Skeletal muscle satellite cell (primary cell): ENCODE results near the gene COMT.

Experiments
- H3K27me3 ChIP-seq: 2 replicates; pipeline ENCODE4 v1.7.0; 2013; ENCODE audit warnings: low read length; ENCODE audit not compliant: control insufficient read depth, insufficient read depth
- H3K36me3 ChIP-seq: 2 replicates; pipeline ENCODE4 v1.7.0; 2013; ENCODE audit warnings: mild to moderate bottlenecking, control low read depth, low read length; ENCODE audit not compliant: insufficient read depth
- H3K4me1 ChIP-seq: 2 replicates; pipeline ENCODE4 v1.7.0; 2013; ENCODE audit warnings: low read length; ENCODE audit not compliant: control insufficient read depth, insufficient read depth
- H3K4me2 ChIP-seq: 2 replicates; pipeline ENCODE4 v1.7.0; 2013; ENCODE audit warnings: mild to moderate bottlenecking, low read length
- H3K4me3 ChIP-seq: 2 replicates; pipeline ENCODE4 v1.7.0; 2013; ENCODE audit warnings: low read length
- H3K9ac ChIP-seq: 2 replicates; pipeline ENCODE4 v1.7.0; 2013; ENCODE audit warnings: mild to moderate bottlenecking, low read depth, low read length, moderate library complexity
- H3K9me3 ChIP-seq: replicated peaks from 2 replicates; pipeline ENCODE4 v1.7.0; 2013; ENCODE audit warnings: mild to moderate bottlenecking, control low read depth, low read length

Gene COMT

DNA sequence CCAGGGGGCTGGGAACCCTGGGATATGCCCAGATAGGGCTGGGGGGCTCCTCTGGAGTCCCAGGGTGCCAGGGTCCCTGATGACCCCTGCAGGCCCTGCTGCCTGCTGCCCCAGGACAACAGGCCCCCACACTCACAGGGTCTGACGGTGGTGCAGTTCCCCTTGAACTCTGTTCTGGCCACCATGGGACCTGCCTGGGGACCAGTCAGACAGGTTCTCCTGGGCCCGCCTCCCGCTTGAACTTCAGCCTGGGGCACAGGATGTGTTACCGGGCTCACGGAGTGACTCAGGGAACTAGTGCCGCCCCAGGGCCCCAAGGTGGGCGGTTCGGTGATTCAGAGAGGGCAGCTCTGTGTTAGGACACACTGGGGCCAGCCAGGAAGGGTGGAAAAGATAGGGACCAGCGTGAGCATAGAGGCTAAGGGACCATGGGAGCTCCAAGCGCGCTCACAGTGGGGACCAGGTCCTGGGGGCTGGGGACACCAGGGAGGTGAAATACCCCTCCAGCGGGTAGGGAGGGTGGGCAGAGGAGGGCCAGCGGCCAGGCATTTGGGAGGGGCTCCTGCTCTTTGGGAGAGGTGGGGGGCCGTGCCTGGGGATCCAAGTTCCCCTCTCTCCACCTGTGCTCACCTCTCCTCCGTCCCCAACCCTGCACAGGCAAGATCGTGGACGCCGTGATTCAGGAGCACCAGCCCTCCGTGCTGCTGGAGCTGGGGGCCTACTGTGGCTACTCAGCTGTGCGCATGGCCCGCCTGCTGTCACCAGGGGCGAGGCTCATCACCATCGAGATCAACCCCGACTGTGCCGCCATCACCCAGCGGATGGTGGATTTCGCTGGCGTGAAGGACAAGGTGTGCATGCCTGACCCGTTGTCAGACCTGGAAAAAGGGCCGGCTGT, 21.6 kb downstream of the COMT start:
- no peaks in the 10 kb centered on the region for H3K27me3 ChIP-seq
- H3K4me2 ChIP-seq: peak overlapping the region; percentile 56
- no peak overlapping the region for H3K4me3 ChIP-seq
- H3K36me3 ChIP-seq: peaks cover 41% of the 10 kb centered on the region
- H3K9me3 ChIP-seq: no peaks in the 10 kb centered on the region
- H3K4me1 ChIP-seq: peaks cover 25% of the 10 kb centered on the region
- peak overlapping the region; percentile 18 for H3K9ac ChIP-seq

DNA sequence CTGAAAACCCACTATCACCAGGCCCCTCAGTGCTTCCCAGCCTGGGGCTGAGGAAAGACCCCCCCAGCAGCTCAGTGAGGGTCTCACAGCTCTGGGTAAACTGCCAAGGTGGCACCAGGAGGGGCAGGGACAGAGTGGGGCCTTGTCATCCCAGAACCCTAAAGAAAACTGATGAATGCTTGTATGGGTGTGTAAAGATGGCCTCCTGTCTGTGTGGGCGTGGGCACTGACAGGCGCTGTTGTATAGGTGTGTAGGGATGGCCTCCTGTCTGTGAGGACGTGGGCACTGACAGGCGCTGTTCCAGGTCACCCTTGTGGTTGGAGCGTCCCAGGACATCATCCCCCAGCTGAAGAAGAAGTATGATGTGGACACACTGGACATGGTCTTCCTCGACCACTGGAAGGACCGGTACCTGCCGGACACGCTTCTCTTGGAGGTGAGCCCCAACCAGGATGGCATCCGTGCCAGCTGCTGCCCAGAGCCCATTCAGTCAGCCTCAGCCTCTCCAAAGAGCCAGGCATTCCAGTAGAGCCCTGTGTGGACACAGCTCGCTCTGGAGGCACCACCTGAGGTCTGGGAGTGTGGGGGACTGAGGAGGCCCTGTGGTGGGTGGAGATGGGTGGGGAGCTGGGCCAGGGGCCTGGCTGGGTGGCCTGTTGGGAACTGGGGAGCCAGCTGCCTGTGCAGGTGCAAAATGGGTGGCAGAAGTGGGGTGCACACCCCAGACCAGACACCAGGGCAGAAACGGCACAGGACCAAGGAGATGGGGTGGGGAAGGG, 22.5 kb downstream of the COMT start:
- no peak overlapping the region for H3K9ac ChIP-seq
- H3K9me3 ChIP-seq: no peaks in the 10 kb centered on the region
- no peak overlapping the region for H3K4me3 ChIP-seq
- H3K4me2 ChIP-seq: no peak overlapping the region
- H3K36me3 ChIP-seq: peaks cover 46% of the 10 kb centered on the region
- H3K4me1 ChIP-seq: peaks cover 22% of the 10 kb centered on the region
- no peaks in the 10 kb centered on the region for H3K27me3 ChIP-seq

DNA sequence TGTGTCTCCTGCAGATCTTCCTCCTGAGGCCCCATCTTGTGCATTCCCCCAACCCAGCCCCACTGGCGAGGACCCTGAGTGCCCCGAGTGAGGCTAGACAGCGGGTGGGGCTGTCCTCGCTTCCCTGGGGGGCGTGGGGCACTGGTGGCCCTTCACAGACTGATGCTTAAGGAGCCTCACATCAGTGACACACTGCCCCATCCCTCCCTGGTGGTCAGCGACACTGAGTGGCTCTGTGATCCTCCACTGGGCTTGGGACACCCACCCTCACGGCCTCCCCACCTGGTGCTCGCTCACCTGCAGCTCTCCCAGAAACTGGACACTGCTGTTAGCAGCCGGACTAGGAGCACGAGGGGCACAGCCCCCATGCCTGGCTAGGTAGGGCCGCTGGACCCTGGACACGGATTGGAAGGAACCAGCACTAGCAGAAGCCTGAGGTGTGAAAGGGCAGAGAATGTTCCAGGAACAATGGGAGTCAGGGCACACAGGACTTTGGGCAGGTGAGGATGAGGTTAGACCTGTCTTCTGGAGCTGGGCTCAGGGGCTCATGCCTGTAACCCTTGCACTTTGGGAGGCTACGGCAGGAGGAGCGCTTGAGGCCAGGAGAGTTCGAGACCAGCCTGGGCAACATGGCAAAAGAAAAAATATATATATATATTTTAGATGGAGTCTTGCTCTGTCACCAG, 23.3 kb downstream of the COMT start:
- Histone ChIP-seq H3K4me2 (no peak overlapping the region), H3K36me3 (peaks cover 48% of the 10 kb centered on the region), H3K4me3 (no peak overlapping the region), H3K4me1 (peaks cover 20% of the 10 kb centered on the region), H3K9me3 (no peaks in the 10 kb centered on the region), H3K9ac (no peak overlapping the region), H3K27me3 (no peaks in the 10 kb centered on the region)

DNA sequence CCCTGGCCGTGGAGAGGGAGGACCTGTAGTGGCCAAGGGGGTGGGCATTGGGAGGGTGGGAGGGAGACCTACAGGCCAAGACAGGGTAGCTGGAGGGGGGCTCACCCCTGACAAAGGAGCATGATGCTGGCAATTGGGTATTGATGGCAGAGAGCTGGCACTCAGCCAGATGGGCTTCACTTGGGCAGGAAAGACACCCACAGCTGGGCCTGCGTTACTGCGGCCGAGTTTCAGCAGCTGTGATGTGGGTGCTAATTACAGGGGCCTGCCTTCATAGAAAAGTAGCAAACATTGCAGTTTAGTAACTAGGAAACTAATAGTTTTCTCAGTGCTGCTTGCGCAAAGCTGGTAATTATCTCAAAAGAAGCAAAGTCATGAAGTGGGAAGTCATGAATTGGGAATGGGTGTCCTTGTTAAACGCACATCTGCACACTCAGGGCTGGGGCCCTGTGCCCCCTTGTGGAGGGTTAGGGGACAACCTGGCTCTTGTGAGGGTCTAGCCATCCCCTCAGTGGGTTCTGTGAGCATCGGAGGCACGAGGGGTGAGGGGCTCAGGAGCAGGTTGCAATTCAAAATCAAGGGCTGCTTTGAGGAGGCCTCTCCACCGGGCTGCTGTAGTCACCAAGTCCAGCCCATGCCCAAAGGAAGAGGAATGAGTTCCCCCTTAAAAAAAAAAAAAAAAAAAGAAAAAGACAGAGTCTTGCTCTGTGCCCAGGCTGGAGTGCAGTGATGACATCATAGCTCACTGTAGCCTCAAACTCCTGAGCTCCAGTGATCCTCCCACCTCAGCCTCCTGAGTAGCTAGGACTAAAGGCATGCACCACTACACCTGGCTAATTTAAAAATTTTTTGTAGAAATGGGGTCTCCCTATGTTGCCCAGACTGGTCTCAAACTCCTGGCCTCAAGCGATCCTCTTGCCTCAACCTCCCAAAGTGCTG, 24.5 kb downstream of the COMT start:
- Histone ChIP-seq H3K4me1 (peaks cover 20% of the 10 kb centered on the region), H3K9me3 (no peaks in the 10 kb centered on the region), H3K36me3 (peaks cover 47% of the 10 kb centered on the region), H3K4me3 (no peak overlapping the region), H3K9ac (no peak overlapping the region), H3K4me2 (no peak overlapping the region), H3K27me3 (no peaks in the 10 kb centered on the region)

DNA sequence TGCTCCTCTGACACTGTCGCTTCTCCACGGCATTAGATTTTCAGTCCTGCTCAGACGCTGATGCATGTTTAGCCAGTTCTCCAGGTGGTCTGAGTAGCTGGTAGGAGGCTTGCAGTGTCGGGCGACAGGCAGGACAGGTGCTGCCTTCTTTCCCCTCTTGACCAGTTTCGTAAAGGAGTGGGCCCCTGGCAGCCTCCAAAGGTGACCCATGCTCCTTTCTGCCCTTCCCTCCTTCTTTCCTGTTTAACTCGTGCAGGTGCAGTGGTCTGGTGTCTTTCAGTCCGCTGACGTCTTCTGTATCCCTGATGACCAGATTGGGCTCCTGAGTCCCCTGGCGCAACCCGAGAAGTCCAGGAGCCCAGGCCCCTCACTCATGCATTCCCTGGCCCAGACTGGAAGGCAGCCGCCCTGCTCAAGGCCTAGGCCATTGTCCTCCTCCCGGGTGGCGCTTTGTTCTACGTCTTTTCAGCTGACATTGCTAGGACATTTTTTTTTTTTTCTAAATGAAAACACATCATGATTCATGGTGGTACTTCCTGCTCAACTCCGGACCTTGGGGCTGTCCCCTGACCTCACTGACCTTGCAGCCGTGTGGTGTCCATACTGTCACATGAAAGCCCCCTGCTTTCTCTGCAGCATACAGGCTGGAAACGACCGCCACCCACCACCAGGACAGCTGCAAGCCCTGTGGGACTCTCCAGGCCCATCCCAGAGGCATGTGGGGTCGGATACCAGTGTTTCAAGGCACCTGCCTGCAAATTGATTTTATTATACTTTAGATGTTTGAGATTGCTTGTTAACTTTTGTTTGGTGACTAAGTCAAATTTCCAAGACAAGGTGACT, 25.6 kb downstream of the COMT start:
- H3K27me3 ChIP-seq: no peaks in the 10 kb centered on the region
- peaks cover 47% of the 10 kb centered on the region for H3K36me3 ChIP-seq
- H3K4me3 ChIP-seq: no peak overlapping the region
- peaks cover 16% of the 10 kb centered on the region for H3K4me1 ChIP-seq
- no peak overlapping the region for H3K4me2 ChIP-seq
- no peaks in the 10 kb centered on the region for H3K9me3 ChIP-seq
- no peak overlapping the region for H3K9ac ChIP-seq

DNA sequence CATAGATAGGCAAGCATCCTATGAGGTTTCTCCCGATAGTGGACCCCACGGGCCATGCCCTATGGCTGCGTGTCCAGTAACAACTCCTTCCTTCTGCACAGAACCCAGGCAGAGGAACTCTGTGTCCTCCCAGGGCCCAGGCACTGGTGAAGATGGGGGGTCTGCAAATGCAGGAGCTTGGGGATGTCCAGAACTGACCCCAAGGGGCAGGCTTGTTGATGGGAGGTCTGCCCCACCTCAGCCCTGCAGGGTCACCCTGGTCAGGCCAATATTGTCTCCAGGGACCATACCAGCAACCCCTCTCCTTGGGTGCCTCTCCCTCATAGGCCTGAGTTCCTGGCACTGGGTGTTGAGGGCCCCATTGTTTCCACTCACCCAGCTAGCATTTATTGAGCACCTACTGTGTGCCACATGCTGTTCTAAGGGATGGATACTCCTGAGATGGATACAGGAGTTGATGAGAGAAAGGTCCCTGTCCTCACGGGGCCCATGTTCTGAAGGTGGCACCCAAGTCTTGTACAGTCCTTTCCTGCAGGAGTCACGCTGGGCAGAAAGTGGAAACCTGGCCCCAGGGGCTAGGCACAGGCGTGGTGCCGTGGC, 26.4 kb downstream of the COMT start:
- Histone ChIP-seq H3K27me3 (no peaks in the 10 kb centered on the region), H3K4me2 (no peak overlapping the region), H3K9ac (no peak overlapping the region), H3K4me3 (no peak overlapping the region), H3K36me3 (peaks cover 47% of the 10 kb centered on the region), H3K9me3 (no peaks in the 10 kb centered on the region), H3K4me1 (peaks cover 8% of the 10 kb centered on the region)

DNA sequence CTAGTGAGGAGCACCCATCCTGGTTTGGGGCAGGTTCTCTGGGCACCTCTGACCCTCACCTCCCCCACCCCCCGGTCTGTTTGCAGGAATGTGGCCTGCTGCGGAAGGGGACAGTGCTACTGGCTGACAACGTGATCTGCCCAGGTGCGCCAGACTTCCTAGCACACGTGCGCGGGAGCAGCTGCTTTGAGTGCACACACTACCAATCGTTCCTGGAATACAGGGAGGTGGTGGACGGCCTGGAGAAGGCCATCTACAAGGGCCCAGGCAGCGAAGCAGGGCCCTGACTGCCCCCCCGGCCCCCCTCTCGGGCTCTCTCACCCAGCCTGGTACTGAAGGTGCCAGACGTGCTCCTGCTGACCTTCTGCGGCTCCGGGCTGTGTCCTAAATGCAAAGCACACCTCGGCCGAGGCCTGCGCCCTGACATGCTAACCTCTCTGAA, 26.9 kb downstream of the COMT start:
- Histone ChIP-seq H3K4me3 (no peak overlapping the region), H3K4me1 (peaks cover 3% of the 10 kb centered on the region), H3K9me3 (no peaks in the 10 kb centered on the region), H3K27me3 (no peaks in the 10 kb centered on the region), H3K9ac (no peak overlapping the region), H3K4me2 (no peak overlapping the region), H3K36me3 (peaks cover 45% of the 10 kb centered on the region)

DNA sequence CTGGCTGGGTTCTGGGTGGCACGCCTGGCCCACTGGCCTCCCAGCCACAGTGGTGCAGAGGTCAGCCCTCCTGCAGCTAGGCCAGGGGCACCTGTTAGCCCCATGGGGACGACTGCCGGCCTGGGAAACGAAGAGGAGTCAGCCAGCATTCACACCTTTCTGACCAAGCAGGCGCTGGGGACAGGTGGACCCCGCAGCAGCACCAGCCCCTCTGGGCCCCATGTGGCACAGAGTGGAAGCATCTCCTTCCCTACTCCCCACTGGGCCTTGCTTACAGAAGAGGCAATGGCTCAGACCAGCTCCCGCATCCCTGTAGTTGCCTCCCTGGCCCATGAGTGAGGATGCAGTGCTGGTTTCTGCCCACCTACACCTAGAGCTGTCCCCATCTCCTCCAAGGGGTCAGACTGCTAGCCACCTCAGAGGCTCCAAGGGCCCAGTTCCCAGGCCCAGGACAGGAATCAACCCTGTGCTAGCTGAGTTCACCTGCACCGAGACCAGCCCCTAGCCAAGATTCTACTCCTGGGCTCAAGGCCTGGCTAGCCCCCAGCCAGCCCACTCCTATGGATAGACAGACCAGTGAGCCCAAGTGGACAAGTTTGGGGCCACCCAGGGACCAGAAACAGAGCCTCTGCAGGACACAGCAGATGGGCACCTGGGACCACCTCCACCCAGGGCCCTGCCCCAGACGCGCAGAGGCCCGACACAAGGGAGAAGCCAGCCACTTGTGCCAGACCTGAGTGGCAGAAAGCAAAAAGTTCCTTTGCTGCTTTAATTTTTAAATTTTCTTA, 27.8 kb downstream of the COMT start:
- H3K9me3 ChIP-seq: no peaks in the 10 kb centered on the region
- H3K4me1 ChIP-seq: no peaks in the 10 kb centered on the region
- H3K36me3 ChIP-seq: peaks cover 36% of the 10 kb centered on the region
- H3K27me3 ChIP-seq: no peaks in the 10 kb centered on the region
- H3K9ac ChIP-seq: no peak overlapping the region
- H3K4me2 ChIP-seq: no peak overlapping the region
- H3K4me3 ChIP-seq: no peak overlapping the region

DNA sequence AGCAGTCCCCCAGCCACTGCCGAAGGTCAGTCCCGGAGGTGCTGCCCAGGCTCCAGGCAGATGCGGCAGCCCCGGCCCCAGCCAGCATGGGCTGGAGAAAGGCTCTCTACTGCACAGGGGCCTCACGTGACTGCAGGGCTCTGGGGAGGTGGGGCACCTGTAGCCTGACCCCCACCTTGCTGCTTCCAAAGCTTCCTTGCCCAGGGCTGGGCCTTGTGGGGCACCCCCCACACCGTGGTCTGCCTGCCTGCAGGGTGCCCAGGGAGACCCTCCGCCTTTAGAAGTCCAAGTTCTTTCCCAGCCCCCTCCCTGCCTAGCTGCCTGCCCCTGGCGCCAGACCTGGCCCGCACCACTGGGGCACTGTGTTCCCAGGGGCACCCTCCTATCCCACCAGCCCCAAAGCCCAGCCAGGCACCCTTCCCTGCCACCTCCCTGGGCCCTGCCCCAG, 28.5 kb downstream of the COMT start:
- Histone ChIP-seq H3K4me1 (no peaks in the 10 kb centered on the region), H3K36me3 (peaks cover 30% of the 10 kb centered on the region)

More for the DNA sequence above, 28.5 kb downstream of the COMT start:
- no peak overlapping the region for H3K4me2 ChIP-seq
- no peaks in the 10 kb centered on the region for H3K27me3 ChIP-seq
- H3K4me3 ChIP-seq: no peak overlapping the region
- no peak overlapping the region for H3K9ac ChIP-seq
- no peaks in the 10 kb centered on the region for H3K9me3 ChIP-seq
